K562 (cell line): Measurements from ENCODE around the gene NUP62. TPM values are rescaled to one million over a fixed set of nuclear protein-coding genes. Genes with fewer than 3 reads are reported as not detected.
"Not testable (repeated sequence)": the region's sequence is repeated elsewhere in the genome, so short reads cannot be mapped to it uniquely, and the experiment has no call there.

Source experiments
- ATAC-seq: fragments of 200-7000 bp; cut with Tn5 transposase; 3 replicates; pipeline ENCODE4 v1.9.1; 2020; ENCODE audit warnings: moderate library complexity
- BruUV-seq: library from RNA; stranded (reverse); fragments of 400-500 nt; replicated peaks from 2 replicates; lab custom pipeline; 2021; lab: Mats Ljungman, UMichigan
- CTCF ChIA-PET: fragments of 300-600 bp; formaldehyde crosslinking; extraction: SDS; loops from one replicate; lab custom pipeline; 2021; ENCODE audit warnings: low intra/inter-chr PET ratio; lab: Yijun Ruan, JAX
- POLR2A ChIA-PET: fragments of 300-600, 350-650 bp; sonication (Branson Sonifier 250); formaldehyde crosslinking; extraction: SDS; loops from one replicate; lab custom pipeline; 2021; ENCODE audit warnings: antibody characterized with exemption, inconsistent platforms; lab: Yijun Ruan, JAX
- DNase-seq, 4 experiments: peaks; one replicate each; pipeline versions ENCODE4 v3.0.0 to v3.0.0-alpha.2; 2011 to 2018; ENCODE audit warnings: low spot score in 3 of 4, mixed read lengths in 3 of 4; ENCODE audit errors: extremely low read depth in 1 of 4
- FAIRE-seq: peaks from 2 replicates; lab custom pipeline; 2011; peaks lifted over from hg19 to GRCh38; lab: Jason Lieb, UNC
- H2AFZ ChIP-seq: 2 replicates; pipeline ENCODE4 v1.6.0; 2011; ENCODE audit warnings: low read depth, low read length, control low read depth, inconsistent platforms
- H3K27ac ChIP-seq: fragments of 200-600 bp; 3 replicates; pipeline ENCODE4 v1.8.0; 2011; ENCODE audit warnings: low read depth, mild to moderate bottlenecking, control low read depth, inconsistent platforms, low read length, moderate library complexity, mixed read lengths; ENCODE audit errors: extremely low read depth
- H3K27me3 ChIP-seq, 2 experiments: fragments of 300-600 bp in 1 of 2; 2 replicates in 1 of 2; 3 replicates in 1 of 2; pipeline versions ENCODE4 v1.6.0 to v1.8.0; 2011; ENCODE audit warnings: inconsistent platforms in 2 of 2, low read length in 2 of 2, mild to moderate bottlenecking in 1 of 2, mixed read lengths in 1 of 2, moderate library complexity in 1 of 2; ENCODE audit not compliant: control insufficient read depth in 2 of 2, insufficient read depth in 2 of 2
- H3K36me3 ChIP-seq: fragments of 300-600 bp; 3 replicates; pipeline ENCODE4 v1.8.0; 2011; ENCODE audit warnings: mild to moderate bottlenecking, low read length, inconsistent platforms; ENCODE audit not compliant: control insufficient read depth, insufficient read depth
- H3K4me1 ChIP-seq, 2 experiments: fragments of 200-600 bp in 1 of 2; replicated peaks in 1 of 2; 2 replicates in 1 of 2; 3 replicates in 1 of 2; pipeline versions ENCODE4 v1.5.1 to v1.8.0; 2011; ENCODE audit warnings: inconsistent platforms in 2 of 2, low read length in 2 of 2, mild to moderate bottlenecking in 1 of 2, mixed read lengths in 1 of 2, moderate library complexity in 1 of 2; ENCODE audit not compliant: control insufficient read depth in 2 of 2, insufficient read depth in 2 of 2
- H3K4me2 ChIP-seq: 2 replicates; pipeline ENCODE4 v1.6.1; 2011; ENCODE audit warnings: low read length, control low read depth, inconsistent platforms, mixed read lengths; ENCODE audit not compliant: insufficient read depth
- H3K4me3 ChIP-seq: fragments of 200-600 bp; sonication (generic), shearing (Covaris generic); 2 replicates; pipeline ENCODE4 v1.5.1; 2016; ENCODE audit warnings: control low read depth, inconsistent platforms
- H3K79me2 ChIP-seq: fragments of 200-600 bp; 3 replicates; pipeline ENCODE4 v1.8.0; 2011; ENCODE audit warnings: low read length, inconsistent platforms; ENCODE audit not compliant: control insufficient read depth, insufficient read depth
- H3K9ac ChIP-seq, 2 experiments: 2 replicates each; pipeline versions ENCODE4 v1.6.0 to v1.6.1; 2011; ENCODE audit warnings: low read depth in 2 of 2, low read length in 2 of 2, control low read depth in 1 of 2, inconsistent platforms in 1 of 2, mild to moderate bottlenecking in 1 of 2, mixed read lengths in 1 of 2; ENCODE audit not compliant: insufficient read depth in 1 of 2
- H3K9me1 ChIP-seq: one replicate; pipeline ENCODE4 v1.6.0; 2011; ENCODE audit warnings: inconsistent platforms, mild to moderate bottlenecking, low read length, moderate library complexity; ENCODE audit not compliant: control insufficient read depth, insufficient read depth
- H3K9me3 ChIP-seq: replicated peaks from 2 replicates; pipeline ENCODE4 v1.5.1; 2011; ENCODE audit warnings: low read depth, low read length, inconsistent platforms; ENCODE audit not compliant: control insufficient read depth, insufficient read depth
- H4K20me1 ChIP-seq: replicated peaks from 2 replicates; pipeline ENCODE4 v1.6.1; 2011; ENCODE audit warnings: low read length, inconsistent platforms, mixed read lengths; ENCODE audit not compliant: control insufficient read depth, insufficient read depth
- ARNT ChIP-seq, 2 experiments: fragments of 450-650 bp; IDR thresholded peaks; 2 replicates each; pipeline ENCODE4 v1.6.1; 2016; ENCODE audit warnings: mild to moderate bottlenecking in 1 of 2
- C11orf30 ChIP-seq: fragments of 450-650 bp; IDR thresholded peaks from 2 replicates; pipeline ENCODE4 v1.6.1; 2016; ENCODE audit warnings: low read depth, mild to moderate bottlenecking
- LCOR ChIP-seq: sonication (generic); formaldehyde crosslinking; IDR thresholded peaks from 2 replicates; pipeline ENCODE4 v1.8.0; 2022; ENCODE audit warnings: mild to moderate bottlenecking, missing genetic modification reagents
- MAFG ChIP-seq: fragments of 450-650 bp; conservative IDR thresholded peaks from 2 replicates; pipeline ENCODE4 v1.6.1; 2016; ENCODE audit warnings: missing genetic modification characterization, missing compliant biosample characterization
- SIN3B ChIP-seq: fragments of 450-650 bp; IDR thresholded peaks from 2 replicates; pipeline ENCODE4 v1.6.1; 2017; ENCODE audit warnings: low read depth, mild to moderate bottlenecking, moderate library complexity
- SPI1 ChIP-seq: IDR thresholded peaks from 2 replicates; pipeline ENCODE4 v1.6.1; 2011; ENCODE audit warnings: low read depth, low read length, control low read depth, borderline replicate concordance
- TRIM28 ChIP-seq: fragments of 450-650 bp; IDR thresholded peaks from 2 replicates; pipeline ENCODE4 v1.6.1; 2017
- UBTF ChIP-seq, 2 experiments: IDR thresholded peaks; 2 replicates each; pipeline ENCODE4 v1.6.1; 2012; ENCODE audit warnings: improper control_type of control experiment in 2 of 2, low read depth in 2 of 2, low read length in 2 of 2, borderline replicate concordance in 1 of 2
- ZNF134 ChIP-seq: fragments of 250-450 bp; sonication (Bioruptor Pico); conservative IDR thresholded peaks from 2 replicates; pipeline ENCODE4 v1.4.0; 2020
- ZNF316 ChIP-seq: fragments of 450-650 bp; IDR thresholded peaks from 2 replicates; pipeline ENCODE4 v1.6.1; 2016
- WGBS: fragments of 100-300 bp; shearing (Covaris generic); methylation state at CpG from one replicate; pipeline ENCODE4 v1.1.6; 2016; ENCODE audit warnings: low coverage, mixed read lengths; ENCODE audit not compliant: insufficient coverage; ENCODE audit errors: missing lambda C conversion rate; 5-methylcytosine and 5-hydroxymethylcytosine counted together
- in situ Hi-C: fragments of 300-500 bp; cut with MboI; formaldehyde crosslinking; loops from 4 replicates; pipeline ENCODE4 v1.15.0; 2018; ENCODE audit warnings: inconsistent platforms, mixed read lengths
- intact Hi-C: fragments of 100-400 bp; cut with micrococcal nuclease; formaldehyde crosslinking; loops from 2 replicates; pipeline ENCODE4 v1.14.2; 2022
- polyA plus RNA-seq, 8 experiments: library from polyadenylated mRNA; depleted of rRNA in 4 of 8; stranded (reverse) in 5 of 8; unstranded in 3 of 8; fragments of >200 nt; fragmentation: Nextera tagmentation in 2 of 8; fragmentation: Illumina TruSeq in 1 of 8; extraction: Ambion mirVana in 2 of 8; extraction: Trizol in 1 of 8; gene quantifications; 2 replicates each; pipeline versions ENCODE4 v1.2.1 to v1.2.3, GENCODE V29; 2011 to 2014; ENCODE audit warnings: inconsistent platforms in 1 of 8, missing spikeins in 1 of 8
- total RNA-seq, 7 experiments: library from RNA; depleted of rRNA in 6 of 7; stranded (reverse); fragments of >200 nt in 6 of 7; fragmentation: Illumina TruSeq in 2 of 7; extraction: Trizol in 2 of 7; gene quantifications; 2 replicates each; pipeline versions ENCODE4 v1.2.1 to v1.2.3, GENCODE V29; 2011 to 2021; ENCODE audit warnings: low replicate concordance in 1 of 7

NUP62 gene
- total and polyA plus RNA-seq, 9 of the 15 experiments (the other 6 are each of a cell fraction or from before 2014, with no cell fraction given) = 16.9 to 109 (median 66.0) TPM

GRCh38 chr19:49944567-49944966 lies 15.3 kb upstream of the NUP62 start:
- BruUV-seq, H3K4me3 ChIP-seq, DNase-seq, H3K4me2 ChIP-seq, H3K79me2 ChIP-seq, H2AFZ ChIP-seq, H3K9me3 ChIP-seq, H4K20me1 ChIP-seq, POLR2A ChIA-PET, H3K9me1 ChIP-seq, H3K9ac ChIP-seq, in situ Hi-C loops, CTCF ChIA-PET, H3K4me1 ChIP-seq, H3K36me3 ChIP-seq, intact Hi-C loops, FAIRE-seq, H3K27me3 ChIP-seq, ATAC-seq, H3K27ac ChIP-seq: not testable (repeated sequence)
- TF ChIP-seq ZNF316 = peak; percentile 48
- TF ChIP-seq SPI1 = peak; percentile 18; the same call in 1 of the 2 replicates
- TF ChIP-seq MAFG (tag) = peak; percentile 27; the same call in 1 of the 2 replicates
- TF ChIP-seq C11orf30 = peak; percentile 56; the same call in 1 of the 2 replicates
- 19% methylated on average over 5 of the region's 5 CpGs for WGBS

- no TSS peak for BruUV-seq
- Histone ChIP-seq H3K79me2 (no peaks in the 10 kb centered on the region), H2AFZ (no peak overlapping the region), H3K4me2 (no peak overlapping the region), H3K9ac (no peak overlapping the region), H3K9me1 (no peaks in the 10 kb centered on the region), H4K20me1 (no peaks in the 10 kb centered on the region), H3K9me3 (no peaks in the 10 kb centered on the region), H3K27me3 (no peaks in the 10 kb centered on the region), H3K27ac (no peak overlapping the region), H3K4me1 (peaks cover 8 to 11% of the 10 kb centered on the region in 2 experiments; a peak in 3 of 5 replicates), H3K36me3 (no peaks in the 10 kb centered on the region), H3K4me3 (no peak overlapping the region)
- POLR2A ChIA-PET = no interaction called here
- in situ Hi-C loops = no loop called here
- intact Hi-C loops = no loop called here
- DNase-seq (no peak), FAIRE-seq (no peak), ATAC-seq (no peak)
- TF ChIP-seq MAFG (tag) = no peak
- TF ChIP-seq TRIM28 = no peak
- TF ChIP-seq UBTF (IDR thresholded peaks at IDR 0.05; ENCODE audit: borderline replicate concordance in 1 of 2, low read depth in 2 of 2, low read length in 2 of 2) = no peak
- TF ChIP-seq ZNF134 = no peak
- no peak for TF ChIP-seq SIN3B
- TF ChIP-seq ARNT (IDR thresholded peaks at IDR 0.05) = no peak
- no peak for TF ChIP-seq LCOR (CRISPR knock-in tag)
- WGBS = 75% methylated on average over 5 of the region's 5 CpGs
- CTCF ChIA-PET = no interaction called here
Observed at GRCh38 chr19:49940482-49940791, 11.1 kb upstream of the NUP62 start.
